BJ (cell line): ENCODE measurements around the gene HEBP1. TPM values are rescaled to one million over a fixed set of nuclear protein-coding genes. Genes with fewer than 3 reads are reported as not detected.

Source experiments
- CTCF ChIA-PET: fragments of 350-600 bp; formaldehyde crosslinking; extraction: SDS; loops from one replicate; lab custom pipeline; 2021; ENCODE audit warnings: antibody characterized with exemption, inconsistent platforms; lab: Yijun Ruan, JAX
- POLR2A ChIA-PET: fragments of 300-600 bp; sonication (Branson Sonifier 250); formaldehyde crosslinking; extraction: SDS; loops from one replicate; lab custom pipeline; 2021; ENCODE audit warnings: antibody characterized with exemption; lab: Charles Lee
- DNase-seq: peaks from one replicate; pipeline ENCODE4 v3.0.0-alpha.2; 2011; ENCODE audit warnings: low read depth
- H3K27me3 ChIP-seq: 2 replicates; pipeline ENCODE4 v1.6.0; 2011; ENCODE audit warnings: low read length; ENCODE audit not compliant: control insufficient read depth, insufficient read depth
- H3K36me3 ChIP-seq: 2 replicates; pipeline ENCODE4 v1.5.1; 2011; ENCODE audit warnings: low read length; ENCODE audit not compliant: control insufficient read depth, insufficient read depth
- H3K4me3 ChIP-seq: 2 replicates; pipeline ENCODE4 v1.5.1; 2011; ENCODE audit warnings: low read depth, mild to moderate bottlenecking, control low read depth, low read length
- CTCF ChIP-seq: IDR thresholded peaks from 2 replicates; pipeline ENCODE4 v1.5.1; 2011; ENCODE audit warnings: low read depth, mild to moderate bottlenecking, control low read depth, inconsistent platforms, low read length, moderate library complexity; ENCODE audit not compliant: insufficient read depth
- polyA plus RNA-seq: library from polyadenylated mRNA; depleted of rRNA; stranded (reverse); fragments of >200 nt; gene quantifications from 2 replicates; pipeline ENCODE4 v1.2.3, GENCODE V29; 2011

Gene HEBP1
- polyA plus RNA-seq, 1 experiment, result 41.9 TPM

- POLR2A ChIA-PET, result no interaction called here
- no peak for TF ChIP-seq CTCF
- CTCF ChIA-PET, result interaction anchor here (0.9 to 9.3 kb wide), 9 partner anchors 12 to 248 kb away, joined by 3 to 96 read pairs (median 4); partner anchors contain the start of gene GPRC5A
Measured at GRCh38 chr12:12986775-12987331, 13.2 kb downstream of the HEBP1 start.

GRCh38 chr12:12985817-12986408, 14.2 kb downstream of the HEBP1 start:
- no peak for DNase-seq
- H3K36me3 ChIP-seq, result peaks cover 15% of the 10 kb centered on the region
- CTCF ChIA-PET, result interaction anchor here (0.6 to 9.3 kb wide), 12 partner anchors 13 to 758 kb away, joined by 3 to 96 read pairs (median 4); partner anchors contain the start of gene GPRC5A
- H3K4me3 ChIP-seq, result no peak overlapping the region
- POLR2A ChIA-PET, result interaction anchor here (0.5 kb wide), 1 partner anchor 179 kb away, joined by 17 read pairs; no protein-coding TSS in a partner anchor
- H3K27me3 ChIP-seq, result no peaks in the 10 kb centered on the region
- peak; percentile 59 for TF ChIP-seq CTCF

More at GRCh38 chr12:12986775-12987331, 13.2 kb downstream of the HEBP1 start:
- no peak for DNase-seq
- H3K36me3 ChIP-seq, result peaks cover 13% of the 10 kb centered on the region
- H3K4me3 ChIP-seq, result no peak overlapping the region
- no peaks in the 10 kb centered on the region for H3K27me3 ChIP-seq

- ChIA-PET CTCF (interaction anchor here (0.6 to 9.3 kb wide), 20 partner anchors 8 to 247 kb away, joined by 3 to 96 read pairs (median 4); partner anchors contain the start of genes GPRC5A and GPRC5D), POLR2A (interaction anchor here (0.6 kb wide), 1 partner anchor 93 kb away, joined by 3 read pairs; the partner anchor contains the start of gene GPRC5A)
- Histone ChIP-seq H3K4me3 (no peak overlapping the region), H3K27me3 (no peaks in the 10 kb centered on the region), H3K36me3 (peaks cover 15% of the 10 kb centered on the region)
- DNase-seq, result no peak
- no peak for TF ChIP-seq CTCF
Measured at GRCh38 chr12:12984149-12984548, 15.9 kb downstream of the HEBP1 start.

GRCh38 chr12:12983420-12984035, 16.5 kb downstream of the HEBP1 start:
- peaks cover 10% of the 10 kb centered on the region for H3K36me3 ChIP-seq
- no peak for DNase-seq
- no peaks in the 10 kb centered on the region for H3K27me3 ChIP-seq
- TF ChIP-seq CTCF, result peak; percentile 73
- H3K4me3 ChIP-seq, result no peak overlapping the region
- ChIA-PET POLR2A (interaction anchor here (0.6 kb wide), 1 partner anchor 92 kb away, joined by 3 read pairs; the partner anchor contains the start of gene GPRC5A), CTCF (interaction anchor here (0.6 to 9.3 kb wide), 20 partner anchors 9 to 246 kb away, joined by 3 to 96 read pairs (median 4); partner anchors contain the start of genes GPRC5A and GPRC5D)

GRCh38 chr12:12982331-12982730, 17.7 kb downstream of the HEBP1 start:
- no peak for TF ChIP-seq CTCF
- DNase-seq, result no peak
- ChIA-PET CTCF (interaction anchor here (1.1 to 9.3 kb wide), 8 partner anchors 17 to 230 kb away, joined by 3 to 96 read pairs (median 6); no protein-coding TSS in a partner anchor), POLR2A (no interaction called here)
- H3K4me3 ChIP-seq, result no peak overlapping the region
- H3K27me3 ChIP-seq, result no peaks in the 10 kb centered on the region
- peaks cover 10% of the 10 kb centered on the region for H3K36me3 ChIP-seq
